ENCODE data around the gene CES3.
"Not testable (repeated sequence)": the region's sequence is repeated elsewhere in the genome, so short reads cannot be mapped to it uniquely, and the experiment has no call there.

DNA sequence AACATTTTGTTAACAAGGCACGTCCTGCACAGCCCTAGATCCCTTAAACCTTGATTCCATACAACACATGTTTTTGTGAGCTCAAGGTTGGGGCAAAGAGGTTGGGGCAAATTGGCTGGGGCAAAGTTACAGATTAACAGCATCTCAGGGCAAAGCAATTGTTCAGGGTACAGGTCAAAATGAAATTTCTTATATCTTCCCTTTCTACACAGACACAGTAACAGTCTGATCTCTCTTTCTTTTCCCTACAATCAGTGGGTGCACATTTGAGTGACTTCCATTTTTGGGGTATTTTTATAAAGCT is 5.0 kb upstream of the CES3 start:
- TF ChIP-seq ZNF274 (IDR thresholded peaks at IDR 0.05; ENCODE audit: low read depth, low read length); YY1 (IDR thresholded peaks at IDR 0.05; ENCODE audit: insufficient read depth, insufficient read length); SUZ12 (IDR thresholded peaks at IDR 0.05; ENCODE audit: extremely low read depth, insufficient read depth, insufficient read length): not testable (repeated sequence)
